Mesodermal cell (in vitro differentiated cells): ENCODE data around the gene ADAMTSL4.
"Not testable (repeated sequence)": the region's sequence is repeated elsewhere in the genome, so short reads cannot be mapped to it uniquely, and the experiment has no call there.

Source experiments
- H3K27ac ChIP-seq: 2 replicates; pipeline ENCODE4 v1.7.0; 2013; ENCODE audit warnings: mild to moderate bottlenecking, low read depth, low read length, moderate library complexity; ENCODE audit not compliant: severe bottlenecking
- H3K36me3 ChIP-seq: 2 replicates; pipeline ENCODE4 v1.7.1; 2013; ENCODE audit warnings: mild to moderate bottlenecking, low read length, moderate library complexity; ENCODE audit not compliant: control insufficient read depth, insufficient read depth
- H3K4me1 ChIP-seq: one replicate; pipeline ENCODE4 v1.7.1; 2013; ENCODE audit warnings: mild to moderate bottlenecking, low read length; ENCODE audit not compliant: insufficient read depth, control insufficient read depth, poor library complexity, severe bottlenecking
- H3K4me3 ChIP-seq: 2 replicates; pipeline ENCODE4 v1.7.0; 2013; ENCODE audit warnings: low read length, control low read depth, mild to moderate bottlenecking; ENCODE audit not compliant: insufficient read depth, poor library complexity, severe bottlenecking; ENCODE audit errors: extremely low read depth
- H3K9me3 ChIP-seq: 2 replicates; pipeline ENCODE4 v1.7.1; 2013; ENCODE audit warnings: mild to moderate bottlenecking, low read length, moderate library complexity; ENCODE audit not compliant: control insufficient read depth
- whole genome bisulfite sequencing, 2 experiments: methylation state at CpG; one replicate each; pipeline ENCODE4 v1.1.5; 2013; ENCODE audit warnings: missing lambda C conversion rate in 2 of 2; ENCODE audit not compliant: insufficient coverage in 2 of 2; 5-methylcytosine and 5-hydroxymethylcytosine counted together

ADAMTSL4 gene

GRCh38 chr1:150579110-150579944 lies 30.1 kb downstream of the ADAMTSL4 start, which contains the start of gene MCL1:
TSS of gene MCL1 (minus strand) at chr1:150579610. CDS start at chr1:150579530, 80 bp downstream.
- Histone ChIP-seq H3K27ac (peak within 1 kb of the TSS; percentile 100), H3K4me3 (peak within 1 kb of the TSS; percentile 79), H3K4me1 (peaks cover 9% of the 10 kb centered on the region), H3K9me3 (no peaks in the 10 kb centered on the region), H3K36me3 (peaks cover 40% of the 10 kb centered on the region)
- 0% methylated on average over 47 to 83 of the region's 94 CpGs for WGBS, 2 experiments

GRCh38 chr1:150579945-150580642 lies 30.9 kb downstream of the ADAMTSL4 start:
- WGBS, 2 experiments, result 84 to 89% methylated on average over 12 to 13 of the region's 15 CpGs
- peak overlapping the region; percentile 79 for H3K4me3 ChIP-seq
- H3K4me1 ChIP-seq, result peaks cover 7% of the 10 kb centered on the region
- peak overlapping the region; percentile 100 for H3K27ac ChIP-seq
- H3K9me3 ChIP-seq, result no peaks in the 10 kb centered on the region
- H3K36me3 ChIP-seq, result peaks cover 32% of the 10 kb centered on the region

- H3K27ac ChIP-seq, H3K4me3 ChIP-seq, H3K9me3 ChIP-seq, H3K4me1 ChIP-seq: not testable (repeated sequence)
- WGBS, 2 experiments, result 97% methylated on average over 3 of the region's 3 CpGs; no CpG with 5 or more reads in 1 of the 2 experiments
- H3K36me3 ChIP-seq, result peaks cover 23% of the 10 kb centered on the region
Measured at GRCh38 chr1:150580966-150581365, 31.8 kb downstream of the ADAMTSL4 start.

- H3K36me3 ChIP-seq, result peaks cover 19% of the 10 kb centered on the region
- 93 to 100% methylated on average over 3 to 4 of the region's 7 CpGs for whole genome bisulfite sequencing, 2 experiments
- not testable (repeated sequence) for H3K4me1 ChIP-seq
Measured at GRCh38 chr1:150581437-150581836, 32.2 kb downstream of the ADAMTSL4 start.

GRCh38 chr1:150581962-150582361 lies 32.8 kb downstream of the ADAMTSL4 start:
- peaks cover 14% of the 10 kb centered on the region for H3K36me3 ChIP-seq
- H3K9me3 ChIP-seq, H3K27ac ChIP-seq, H3K4me1 ChIP-seq, H3K4me3 ChIP-seq: not testable (repeated sequence)
- WGBS, 2 experiments, result 92 to 99% methylated on average over 8 to 10 of the region's 14 CpGs

More at GRCh38 chr1:150581437-150581836, 32.2 kb downstream of the ADAMTSL4 start:
- not testable (repeated sequence) for H3K27ac ChIP-seq, H3K4me3 ChIP-seq, H3K9me3 ChIP-seq

- 92 to 100% methylated on average over 1 to 2 of the region's 2 CpGs for WGBS, 2 experiments
- peaks cover 3% of the 10 kb centered on the region for H3K4me1 ChIP-seq
- H3K9me3 ChIP-seq, result no peaks in the 10 kb centered on the region
- no peak overlapping the region for H3K27ac ChIP-seq
- H3K4me3 ChIP-seq, result no peak overlapping the region
- peaks cover 10% of the 10 kb centered on the region for H3K36me3 ChIP-seq
Measured at GRCh38 chr1:150582371-150582770, 33.2 kb downstream of the ADAMTSL4 start.

- H3K27ac ChIP-seq, result no peak overlapping the region
- no peaks in the 10 kb centered on the region for H3K4me1 ChIP-seq
- 89 to 92% methylated on average over 2 of the region's 7 CpGs for WGBS, 2 experiments
- H3K9me3 ChIP-seq, result no peaks in the 10 kb centered on the region
- no peak overlapping the region for H3K4me3 ChIP-seq
- peaks cover 9% of the 10 kb centered on the region for H3K36me3 ChIP-seq
Measured at GRCh38 chr1:150596095-150596892, 47.1 kb downstream of the ADAMTSL4 start.

- Histone ChIP-seq H3K36me3 (peaks cover 9% of the 10 kb centered on the region), H3K4me3 (no peak overlapping the region), H3K9me3 (no peaks in the 10 kb centered on the region), H3K4me1 (no peaks in the 10 kb centered on the region), H3K27ac (no peak overlapping the region)
- whole genome bisulfite sequencing, 2 experiments, result 80 to 100% methylated on average over 1 to 2 of the region's 3 CpGs
Measured at GRCh38 chr1:150596976-150597375, 47.8 kb downstream of the ADAMTSL4 start.

GRCh38 chr1:150598346-150598745 lies 49.1 kb downstream of the ADAMTSL4 start:
- not testable (repeated sequence) for H3K9me3 ChIP-seq, H3K27ac ChIP-seq, H3K4me1 ChIP-seq, H3K36me3 ChIP-seq, H3K4me3 ChIP-seq
- WGBS, 2 experiments, result 100% methylated on average over 2 to 3 of the region's 4 CpGs

GRCh38 chr1:150601540-150601939 lies 52.3 kb downstream of the ADAMTSL4 start:
- Histone ChIP-seq H3K9me3 (no peaks in the 10 kb centered on the region), H3K27ac (no peak overlapping the region), H3K4me3 (no peak overlapping the region), H3K4me1 (peaks cover 19% of the 10 kb centered on the region), H3K36me3 (peaks cover 4% of the 10 kb centered on the region)
